ENCODE data around the gene STK32A.
"Not testable (repeated sequence)": the region's sequence is repeated elsewhere in the genome, so short reads cannot be mapped to it uniquely, and the experiment has no call there.

Gene STK32A

GRCh38 chr5:147234825-147235635, at the start of gene STK32A:
Gene STK32A, plus strand, starts transcription at chr5:147235026. Its CDS starts 4,609 bp downstream, at chr5:147239635.
- DNase-seq (ENCODE audit: low read depth), result no peak

GRCh38 chr5:147187099-147187540, 47.7 kb upstream of the STK32A start:
- no peak for DNase-seq (ENCODE audit: low read depth)

DNA sequence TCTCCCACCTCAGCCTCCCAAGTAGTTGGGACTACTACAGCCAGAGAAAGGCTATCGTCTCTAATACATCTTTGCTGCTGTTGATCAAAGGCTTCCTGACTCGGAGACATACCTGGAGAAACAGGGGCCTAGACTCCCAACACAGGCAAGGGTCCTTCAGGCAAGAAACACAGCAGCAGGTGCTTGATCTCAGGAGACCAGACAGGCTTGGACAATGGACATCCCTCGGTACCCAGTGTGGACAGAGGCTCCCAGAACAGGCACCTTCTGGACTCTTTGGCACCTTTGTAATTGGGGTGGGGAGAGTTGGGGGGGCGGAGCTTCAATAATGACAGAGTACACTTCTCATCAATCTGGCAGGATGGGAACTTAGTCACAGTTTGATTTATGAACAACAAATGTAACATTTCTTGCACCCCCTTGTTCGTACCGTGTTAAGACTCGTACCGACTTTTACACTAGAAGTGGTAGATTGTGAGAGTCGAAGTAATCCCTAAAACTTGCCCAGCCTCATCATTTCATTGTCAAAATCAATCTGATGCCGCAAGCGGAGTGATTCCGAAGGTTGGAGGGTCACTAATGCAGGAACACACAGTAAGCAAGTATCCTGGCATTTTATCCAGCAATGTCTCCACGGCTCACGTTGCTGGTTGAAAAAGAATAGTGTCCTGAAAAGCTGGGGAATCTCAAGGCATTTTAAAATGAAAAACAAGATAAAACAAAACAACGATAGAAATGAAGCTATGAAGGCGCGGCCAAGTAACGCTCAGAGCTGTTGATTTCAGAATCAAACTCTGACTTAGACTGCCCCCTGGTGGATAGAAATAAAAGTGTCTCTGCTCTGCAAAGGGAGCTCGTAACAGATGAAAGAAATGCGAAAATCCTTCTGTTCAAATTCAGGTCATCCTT, 46.4 kb upstream of the STK32A start:
- peak; percentile 4 for DNase-seq (ENCODE audit: low read depth)

- no peak for DNase-seq (ENCODE audit: low read depth)
Observed at GRCh38 chr5:147189109-147189424, 45.8 kb upstream of the STK32A start.

DNA sequence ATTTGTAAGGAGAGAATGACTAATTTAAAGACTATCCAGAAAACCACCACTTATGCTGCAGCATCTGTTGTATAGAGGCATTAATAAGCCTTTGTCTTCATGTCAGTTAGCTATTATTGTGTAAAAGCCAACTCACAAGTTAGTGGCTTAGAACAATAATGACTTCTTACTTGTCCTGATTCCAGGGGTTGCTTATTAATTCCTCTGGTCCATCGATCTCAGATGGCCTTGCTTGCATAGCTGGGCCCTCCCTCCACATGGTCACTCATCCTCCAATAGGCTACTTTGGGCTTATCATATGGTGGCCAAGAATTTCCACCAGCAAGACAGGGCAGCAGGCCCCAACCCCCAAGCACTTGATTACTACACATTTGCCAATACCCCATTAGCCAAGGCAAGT, 44.5 kb upstream of the STK32A start:
- no peak for DNase-seq (ENCODE audit: low read depth)

GRCh38 chr5:147193123-147193522, 41.7 kb upstream of the STK32A start:
- DNase-seq (ENCODE audit: low read depth), result no peak

- DNase-seq (ENCODE audit: low read depth), result no peak
Observed at GRCh38 chr5:147200004-147200403, 34.8 kb upstream of the STK32A start.

GRCh38 chr5:147203213-147203612, 31.6 kb upstream of the STK32A start:
- no peak for DNase-seq (ENCODE audit: low read depth)

DNA sequence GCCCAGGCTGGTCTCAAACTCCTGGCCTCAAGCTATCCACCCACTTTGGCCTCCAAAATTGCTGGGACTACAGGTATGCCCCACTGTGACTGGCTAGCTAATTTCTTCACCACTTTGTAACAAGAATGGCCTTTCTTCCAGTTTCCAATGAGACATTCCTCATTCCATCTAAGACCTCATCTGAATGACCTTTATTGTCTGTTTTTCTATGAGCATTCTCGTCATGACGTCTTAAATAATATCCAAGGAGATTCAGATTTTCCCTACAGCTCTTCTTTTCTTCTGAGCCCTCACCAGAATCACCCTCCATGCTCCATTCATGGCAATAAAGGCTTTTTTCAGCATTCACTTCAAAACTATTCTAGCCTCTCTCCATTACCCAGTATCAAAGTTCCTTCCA, 30.2 kb upstream of the STK32A start:
- DNase-seq (ENCODE audit: low read depth), result no peak

DNA sequence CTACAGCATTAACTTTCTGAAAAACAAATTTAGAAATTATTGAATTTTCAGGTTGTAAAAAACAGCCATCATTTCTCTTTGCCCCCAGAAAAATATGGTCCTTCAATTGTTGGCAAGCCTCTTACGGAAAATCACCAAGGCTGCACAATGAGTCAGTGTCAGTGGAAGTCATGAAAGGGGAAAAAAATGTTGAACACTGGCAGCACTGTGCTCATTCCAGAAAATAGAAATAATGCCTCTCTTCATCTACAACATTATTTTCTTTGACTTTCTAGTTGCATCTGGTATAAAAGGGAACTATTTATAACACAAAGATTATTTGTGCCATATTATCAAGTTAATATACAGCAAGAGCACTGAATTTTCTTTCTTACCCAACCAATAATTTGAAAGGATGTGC, 26.7 kb upstream of the STK32A start:
- no peak for DNase-seq (ENCODE audit: low read depth)

GRCh38 chr5:147216552-147217154, 18.2 kb upstream of the STK32A start:
- DNase-seq (ENCODE audit: low read depth), result no peak

DNA sequence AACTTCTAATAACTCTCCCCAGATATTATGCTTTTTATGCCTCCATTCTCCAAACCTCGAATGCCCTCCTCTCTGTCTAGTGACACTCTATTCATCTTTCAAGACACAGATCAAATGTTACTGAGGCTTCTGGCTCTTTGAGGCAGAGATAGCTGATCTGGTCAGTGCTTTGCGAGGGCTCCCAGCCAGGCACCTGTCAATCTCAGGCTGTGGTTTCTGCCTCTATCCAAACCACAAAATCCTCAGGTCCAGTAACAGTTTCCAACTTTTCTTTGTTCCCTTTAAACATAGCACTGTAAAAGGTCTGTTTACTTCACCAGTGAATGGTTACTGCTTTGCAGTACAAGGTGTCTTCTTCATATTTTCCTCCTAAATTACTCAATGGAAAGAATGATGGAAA, 11.5 kb upstream of the STK32A start:
- DNase-seq (ENCODE audit: low read depth), result no peak

- DNase-seq (ENCODE audit: low read depth), result no peak
Observed at GRCh38 chr5:147223948-147224791, 10.7 kb upstream of the STK32A start.

- no peak for DNase-seq (ENCODE audit: low read depth)
Observed at GRCh38 chr5:147225938-147226337, 8.9 kb upstream of the STK32A start.

GRCh38 chr5:147226512-147226911, 8.3 kb upstream of the STK32A start:
- no peak for DNase-seq (ENCODE audit: low read depth)

- no peak for DNase-seq (ENCODE audit: low read depth)
Observed at GRCh38 chr5:147234239-147234824, 494 bp upstream of the STK32A start.

DNA sequence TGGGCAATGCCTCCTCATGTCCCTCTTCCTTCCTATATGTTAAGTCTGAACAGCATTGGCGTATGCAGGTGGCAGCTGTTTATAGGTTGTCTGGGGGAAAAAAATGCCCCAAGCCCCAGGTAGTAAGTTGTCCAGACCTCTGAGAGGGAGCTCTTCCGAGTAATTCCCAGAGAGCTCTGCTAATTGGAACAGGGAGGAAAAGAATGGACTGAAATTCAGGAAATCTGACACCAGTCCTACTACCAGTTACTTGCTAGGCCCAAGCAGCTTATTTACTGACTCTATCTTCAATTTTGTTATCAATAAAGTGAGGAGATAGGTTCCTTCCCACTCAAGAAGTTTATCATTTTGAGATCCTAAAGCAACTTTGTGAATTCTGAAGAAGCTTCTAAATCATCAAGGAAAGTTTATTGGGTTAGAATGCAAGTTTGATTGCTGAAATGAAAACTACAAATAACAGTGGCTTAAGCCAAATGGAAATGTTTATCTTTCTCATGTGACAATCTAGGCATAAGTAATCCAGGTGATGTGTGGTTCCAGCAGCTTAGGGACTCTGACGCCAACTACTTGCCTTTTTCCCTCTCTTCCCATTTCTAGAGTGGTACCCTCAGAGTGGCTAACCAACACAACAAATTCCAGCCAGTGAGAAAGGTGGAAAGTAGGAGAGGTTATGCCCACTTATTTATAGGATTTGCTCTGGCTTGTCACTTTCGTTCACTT, 5.6 kb downstream of the STK32A start:
- DNase-seq (ENCODE audit: low read depth), result no peak

- not testable (repeated sequence) for DNase-seq (ENCODE audit: low read depth)
Observed at GRCh38 chr5:147243238-147243637, 8.4 kb downstream of the STK32A start.

DNA sequence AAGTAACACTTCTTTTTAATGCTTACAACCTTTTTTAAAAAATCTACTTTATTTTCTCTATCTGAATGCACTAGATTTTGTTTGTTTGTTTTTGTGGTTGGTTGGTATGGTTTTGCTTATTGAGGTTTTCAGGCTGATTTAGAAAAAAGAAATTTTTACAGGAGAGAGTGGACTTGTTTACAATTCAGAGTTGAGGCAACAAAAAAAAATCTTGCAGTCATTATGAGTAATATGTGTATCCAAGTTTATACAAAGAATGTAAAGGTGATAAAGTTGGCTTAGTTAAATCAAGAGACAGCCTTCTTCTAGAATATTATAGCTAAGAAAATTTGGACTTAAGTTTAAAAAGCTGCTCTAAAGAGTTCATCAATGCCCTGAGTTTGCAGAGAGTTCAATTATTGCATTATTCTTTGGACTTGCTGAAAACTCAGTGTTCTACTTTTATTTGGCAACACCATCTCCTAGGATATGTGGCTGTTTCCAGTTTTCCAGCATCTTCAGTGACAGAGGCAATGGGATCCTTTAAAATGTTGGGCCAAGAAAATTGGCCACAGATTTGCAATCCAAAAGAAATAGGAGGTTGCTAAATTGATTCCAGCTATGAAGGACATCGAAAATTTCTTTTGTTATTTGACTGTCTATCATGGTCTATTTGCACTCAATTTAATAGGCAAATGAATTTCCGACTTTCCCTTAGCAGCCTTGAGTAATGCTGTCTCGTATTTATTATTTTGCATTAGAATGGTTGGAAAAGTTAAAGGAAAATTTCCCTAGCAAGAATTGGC, 10.7 kb downstream of the STK32A start:
- DNase-seq (ENCODE audit: low read depth), result no peak

DNA sequence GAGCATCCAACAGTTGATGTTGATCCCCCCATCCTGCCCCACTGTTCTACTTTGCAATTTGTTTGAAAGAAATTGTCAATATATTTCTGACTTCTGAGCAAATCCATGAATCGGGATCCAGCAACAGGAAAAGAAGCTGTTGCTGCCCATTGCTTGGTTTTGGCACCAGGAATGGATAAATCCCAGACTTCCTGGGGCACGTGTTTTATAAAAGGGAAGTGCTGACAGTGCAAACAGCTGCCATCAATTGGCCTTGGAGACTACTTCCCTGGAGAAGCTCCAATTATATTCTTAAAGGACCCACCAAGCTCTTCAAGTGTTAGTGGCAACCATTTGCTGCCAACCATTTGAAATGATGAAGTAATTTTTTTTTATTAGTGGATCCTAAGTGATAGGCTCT, 13.7 kb downstream of the STK32A start:
- no peak for DNase-seq (ENCODE audit: low read depth)

Measured in stimulated activated CD4-positive, alpha-beta T cell treated with anti-CD3 and anti-CD28 coated beads, Interleukin-2, amount 100 ng/mL, for 4 hours (primary cell).